Stimulated activated CD8-positive, alpha-beta memory T cell treated with anti-CD3 and anti-CD28 coated beads, Interleukin-4, amount 100 ng/mL, for 1 hour (primary cell): Measurements from ENCODE around the gene MDFIC.

Experiments
- DNase-seq, 2 donors: peaks; one replicate each; pipeline ENCODE4 v3.0.0-alpha.2; 2020; ENCODE audit warnings: low read depth in 2 of 2, low spot score in 1 of 2

Gene MDFIC

DNA sequence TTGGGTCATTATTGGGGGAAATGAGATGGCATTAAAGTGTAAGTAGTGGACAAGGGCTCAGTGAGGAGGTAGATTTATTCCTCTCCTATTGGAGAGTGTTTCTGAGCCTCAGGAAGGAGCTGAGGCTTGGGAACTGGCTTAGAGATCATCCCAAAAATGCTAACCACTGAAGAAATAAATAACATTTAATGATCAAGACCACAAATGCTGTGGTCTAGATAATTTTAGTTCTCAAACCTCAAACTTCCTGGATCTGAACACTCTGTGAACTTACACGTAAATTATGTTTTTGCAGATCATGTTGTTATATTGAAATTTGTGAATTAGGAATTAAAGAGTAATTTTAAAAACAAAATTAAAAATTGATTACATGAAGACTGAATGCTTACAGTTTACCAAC is 27.3 kb downstream of the MDFIC start:
- no peak for DNase-seq

DNA sequence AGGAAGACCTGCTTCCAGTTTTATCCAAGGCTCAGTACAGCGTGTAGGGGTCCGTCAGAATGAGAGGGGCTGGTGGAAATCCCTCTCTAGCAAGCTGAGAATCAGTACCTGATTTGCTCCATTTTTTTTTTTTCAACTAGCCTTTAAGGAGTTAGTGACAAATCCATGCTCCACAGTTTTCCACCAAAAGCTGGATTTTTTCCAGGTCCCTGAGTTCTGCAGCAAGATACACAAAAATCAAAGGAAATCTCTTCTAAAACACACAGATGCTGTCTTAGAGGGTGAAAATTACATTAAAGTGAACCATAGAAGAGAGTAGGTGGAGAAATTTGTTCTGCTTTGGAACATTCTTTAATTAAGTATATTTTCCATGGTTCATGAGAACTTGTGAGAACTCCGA is 30.4 kb downstream of the MDFIC start:
- DNase-seq = no peak

DNA sequence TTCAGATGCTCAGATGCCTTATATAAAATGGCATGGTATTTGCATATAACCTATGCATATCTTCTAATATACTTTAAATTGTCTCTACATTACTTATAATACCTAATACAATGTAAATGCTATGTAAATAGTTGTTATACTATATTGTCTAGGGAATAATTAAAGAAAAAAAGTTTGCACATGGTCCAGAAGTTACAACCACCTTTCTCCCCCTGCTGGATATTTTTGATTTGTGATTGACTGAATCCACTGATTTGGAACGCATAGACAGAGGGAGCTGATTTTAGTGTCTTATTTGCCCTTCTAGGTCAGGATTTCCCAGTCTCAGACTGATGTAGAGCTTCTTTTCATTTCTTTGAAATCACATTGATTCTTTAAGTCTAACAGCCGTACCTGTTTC is 31.8 kb downstream of the MDFIC start:
- DNase-seq = no peak

DNA sequence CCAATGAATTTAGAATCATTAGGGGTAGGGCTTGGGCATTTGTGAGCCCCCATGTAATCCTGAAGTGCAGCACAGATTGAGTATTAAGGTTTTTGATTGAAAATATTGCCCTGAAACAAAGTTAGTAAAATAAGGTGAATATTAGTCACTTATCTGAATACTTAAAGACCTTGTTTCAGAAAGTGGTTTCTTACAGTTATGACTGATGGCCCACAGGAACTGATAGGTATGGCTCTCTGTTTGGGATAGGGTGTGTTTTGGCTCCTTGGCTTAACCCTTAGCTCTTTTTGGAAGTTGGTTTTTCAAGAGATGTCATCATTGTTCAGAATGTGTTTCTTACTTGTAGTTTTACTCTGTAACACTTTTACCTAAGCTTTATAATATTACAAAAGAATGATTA is 34.8 kb downstream of the MDFIC start:
- no peak for DNase-seq

DNA sequence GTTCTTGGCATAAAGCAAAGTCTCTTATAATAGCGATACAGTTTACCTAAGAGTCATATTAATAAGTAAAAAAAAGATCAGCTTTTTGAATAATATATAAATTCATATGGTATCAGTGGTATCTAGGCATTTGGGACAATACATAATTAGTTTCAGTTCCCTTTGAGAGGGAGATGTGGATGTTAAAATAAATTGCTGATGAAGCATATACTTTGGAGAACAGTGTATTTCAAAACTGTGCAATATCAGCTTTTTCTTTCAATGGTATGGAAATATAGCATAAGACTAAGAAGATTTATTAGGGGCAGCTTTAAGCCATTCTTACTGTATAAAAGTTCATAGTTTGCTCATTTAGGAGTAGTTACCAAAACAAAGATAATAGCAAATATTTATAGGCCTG is 35.5 kb downstream of the MDFIC start:
- DNase-seq = no peak

DNA sequence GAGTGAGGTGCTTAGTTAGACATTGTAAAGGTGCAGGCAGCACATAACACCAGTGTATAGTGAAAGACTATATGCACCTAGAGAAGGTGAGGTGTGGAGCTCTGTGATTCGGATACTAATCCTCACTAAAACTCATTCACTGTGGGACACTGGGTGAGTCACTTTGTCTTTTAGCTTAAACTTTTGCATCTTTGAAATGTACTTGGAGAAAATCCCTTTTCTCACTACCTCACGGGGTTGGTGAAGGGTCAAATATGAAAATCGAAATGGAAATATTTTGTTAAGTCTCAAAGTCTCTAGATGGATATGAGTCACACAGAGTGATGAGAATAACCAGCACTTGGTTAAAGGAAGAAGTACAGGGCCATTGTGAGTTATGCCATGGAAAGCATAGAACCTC is 38.0 kb downstream of the MDFIC start:
- DNase-seq = no peak

DNA sequence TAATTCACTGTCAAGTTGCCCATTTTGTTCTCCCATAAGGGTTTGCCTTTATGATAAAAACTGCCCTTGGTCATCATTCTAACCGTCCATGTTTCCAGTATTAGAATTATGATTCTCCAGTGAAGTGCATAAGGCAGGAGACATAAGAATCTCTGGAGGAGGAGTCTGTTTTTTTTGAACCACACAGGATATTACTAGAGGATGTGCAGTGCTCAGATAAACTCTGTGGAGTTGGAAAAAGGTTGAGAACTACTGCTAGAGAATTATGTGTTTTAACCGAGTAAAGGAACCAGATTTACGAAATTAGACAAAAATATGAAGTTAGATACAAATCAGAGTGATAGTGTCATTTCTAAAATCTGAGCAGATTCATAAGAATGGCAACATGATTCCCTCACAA is 40.5 kb downstream of the MDFIC start:
- no peak for DNase-seq

DNA sequence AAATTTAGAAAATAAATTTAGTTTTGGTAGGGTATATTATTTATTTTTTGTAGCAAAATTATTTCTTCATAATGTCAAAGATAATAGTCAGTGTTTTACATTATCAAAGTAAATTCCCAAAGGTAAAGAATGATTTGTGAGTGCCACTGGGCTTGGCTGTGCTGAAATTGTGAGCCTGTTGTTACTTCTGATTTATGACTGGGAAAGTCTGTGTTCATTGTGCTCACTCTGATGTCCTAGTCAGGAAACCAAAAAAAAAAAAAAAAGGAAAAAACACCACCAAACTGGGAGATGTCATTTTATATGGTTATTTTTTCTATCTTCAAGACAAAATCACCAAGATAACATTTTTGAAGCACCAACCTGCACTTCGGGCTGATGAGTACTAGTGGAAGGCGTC is 44.3 kb downstream of the MDFIC start:
- DNase-seq = no peak

DNA sequence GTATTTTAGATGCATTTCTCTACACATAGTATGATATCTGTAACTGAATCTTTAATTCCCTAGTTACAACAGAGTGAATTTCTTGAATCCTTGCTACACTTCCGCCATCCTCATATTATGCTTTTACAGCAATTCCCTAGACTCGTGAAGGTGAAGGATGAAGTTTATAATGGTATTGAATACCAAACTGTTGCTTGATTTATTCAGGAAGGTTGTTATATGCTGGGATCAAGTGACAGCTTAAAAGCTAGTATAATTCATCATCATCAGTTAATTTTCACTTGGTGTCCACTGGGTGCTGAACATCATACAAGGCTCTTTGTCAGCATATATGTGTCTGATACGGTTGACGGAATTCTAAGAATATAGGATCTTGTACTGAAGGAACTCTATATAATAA is 47.2 kb downstream of the MDFIC start:
- no peak for DNase-seq

DNA sequence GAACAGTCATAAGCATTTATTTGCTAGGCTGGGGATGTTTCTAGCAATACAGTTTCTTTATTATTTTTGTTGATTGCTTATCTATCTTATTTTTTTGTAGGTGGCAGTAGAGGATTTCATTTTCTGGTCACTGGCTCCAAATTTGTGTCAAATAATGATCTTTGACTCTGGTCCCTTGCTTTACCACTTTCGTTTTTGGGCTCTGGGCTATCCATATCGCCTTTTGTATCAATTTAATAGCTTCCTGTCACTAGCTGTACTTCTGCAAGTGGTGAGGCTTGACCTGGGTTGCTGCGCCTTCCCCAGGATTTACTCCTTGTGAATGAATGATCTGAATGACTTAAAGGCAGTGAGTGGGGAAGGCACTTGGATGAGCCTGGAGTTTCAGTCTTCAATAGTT is 48.4 kb downstream of the MDFIC start:
- no peak for DNase-seq

DNA sequence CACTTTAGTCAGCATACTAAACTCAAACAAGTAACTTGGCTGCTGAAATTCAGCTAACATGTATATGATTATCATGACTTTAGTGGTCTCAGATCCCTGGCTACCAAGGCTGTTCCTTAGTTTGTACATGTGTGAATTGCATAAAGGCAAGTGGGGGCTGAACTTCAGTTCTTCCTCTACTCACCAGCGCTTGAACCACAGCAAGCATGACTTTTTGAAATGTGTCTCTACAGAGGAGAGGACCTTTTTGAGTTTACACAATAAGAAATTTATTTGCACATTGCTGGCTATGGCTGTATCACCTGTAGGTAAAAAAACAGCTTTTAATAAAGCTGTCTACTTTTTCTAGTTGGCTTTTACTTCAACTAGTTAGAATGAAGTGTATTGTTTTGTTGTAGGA is 48.8 kb downstream of the MDFIC start:
- no peak for DNase-seq

DNA sequence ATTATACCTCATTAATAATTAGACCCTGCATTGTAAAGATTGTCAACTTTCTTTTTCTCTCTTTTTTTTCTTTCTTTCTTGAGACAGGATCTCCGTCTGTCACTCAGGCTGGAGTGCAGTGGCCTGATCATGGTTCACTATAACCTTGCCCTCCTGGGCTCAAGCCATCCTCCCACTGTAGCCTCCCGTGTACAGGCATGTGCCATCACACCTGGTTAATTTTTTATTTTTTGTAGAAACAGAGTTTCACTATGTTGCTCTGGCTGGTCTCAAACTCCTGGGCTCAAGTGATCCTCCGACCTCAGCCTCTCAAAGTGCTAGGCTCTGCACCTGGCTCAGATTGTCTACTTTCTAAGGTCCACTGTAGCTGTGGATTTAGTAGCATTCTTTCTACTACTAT is 50.7 kb downstream of the MDFIC start:
- no peak for DNase-seq

DNA sequence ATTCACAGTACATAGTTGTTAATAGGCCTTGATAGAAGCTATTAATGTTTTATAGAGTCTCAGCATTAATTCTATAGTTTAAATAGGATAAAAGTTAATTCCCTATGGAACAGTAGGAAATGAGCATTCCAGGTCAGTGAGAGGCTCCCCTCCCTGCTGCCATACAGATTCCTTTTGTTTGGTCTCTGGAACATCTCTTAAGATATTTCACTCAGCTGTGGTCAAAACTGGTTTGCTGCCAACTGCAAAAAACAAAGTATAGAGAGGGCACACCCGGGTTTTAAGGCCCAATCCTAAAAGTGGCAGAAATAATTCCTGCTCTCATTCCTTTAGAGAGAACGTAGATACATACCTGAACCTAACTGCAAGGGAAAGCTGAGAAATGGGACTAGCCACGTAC is 51.3 kb downstream of the MDFIC start:
- DNase-seq = no peak

DNA sequence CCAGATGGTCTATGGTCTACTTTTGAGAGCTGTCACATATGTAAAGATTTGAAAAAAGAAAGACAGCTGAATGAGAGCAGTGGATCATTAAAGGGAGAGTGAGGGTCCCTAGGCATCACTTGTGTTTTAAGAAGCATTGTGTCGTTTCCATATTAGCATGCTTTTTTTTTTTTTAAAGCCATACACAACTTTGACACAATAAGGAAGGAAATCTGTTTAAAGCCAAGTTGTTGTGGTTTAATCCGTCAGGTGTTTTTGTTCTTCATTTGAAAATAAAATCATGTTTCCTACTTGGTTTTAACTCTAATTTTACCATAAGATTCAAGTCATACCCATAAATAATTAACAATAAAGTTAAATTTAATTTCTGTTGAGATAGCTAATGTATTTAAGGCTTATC is 53.5 kb downstream of the MDFIC start:
- DNase-seq = no peak

DNA sequence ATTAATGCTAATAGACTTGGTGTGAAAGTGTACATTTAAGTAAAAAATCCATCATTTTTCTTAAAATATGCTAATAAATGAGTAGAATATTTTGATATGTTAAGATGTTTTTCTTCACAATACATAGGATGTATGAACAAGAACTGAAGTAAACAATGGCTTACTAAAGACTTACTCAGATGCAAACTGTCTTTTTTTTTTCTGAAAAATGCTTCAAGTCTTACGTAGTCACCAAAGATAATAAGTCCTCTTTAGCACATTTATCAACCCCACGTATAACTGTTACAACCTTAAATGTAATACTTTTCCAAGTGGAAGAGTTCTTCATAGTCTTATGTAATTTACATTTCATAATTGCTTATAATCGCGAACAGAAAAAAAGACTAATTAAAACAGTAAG is 54.8 kb downstream of the MDFIC start:
- no peak for DNase-seq

DNA sequence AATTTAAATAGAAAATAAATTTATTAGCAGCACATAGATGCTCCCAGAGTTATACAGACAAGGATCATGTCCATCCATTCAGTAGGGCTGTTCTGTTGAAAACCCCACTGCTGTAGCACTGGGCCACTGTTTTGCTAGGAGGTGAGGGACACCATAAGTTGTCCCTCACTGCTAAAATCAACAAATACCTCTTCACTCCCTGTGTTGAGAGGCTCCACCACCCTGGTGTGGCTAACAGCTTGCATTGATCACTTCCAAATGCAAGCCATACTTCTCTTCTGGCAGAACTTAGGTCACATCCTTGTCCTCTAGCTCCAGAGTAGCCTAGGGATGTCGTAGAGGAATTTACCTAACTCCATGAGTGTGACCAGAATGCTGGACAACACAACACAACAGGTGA is 55.4 kb downstream of the MDFIC start:
- DNase-seq = no peak

DNA sequence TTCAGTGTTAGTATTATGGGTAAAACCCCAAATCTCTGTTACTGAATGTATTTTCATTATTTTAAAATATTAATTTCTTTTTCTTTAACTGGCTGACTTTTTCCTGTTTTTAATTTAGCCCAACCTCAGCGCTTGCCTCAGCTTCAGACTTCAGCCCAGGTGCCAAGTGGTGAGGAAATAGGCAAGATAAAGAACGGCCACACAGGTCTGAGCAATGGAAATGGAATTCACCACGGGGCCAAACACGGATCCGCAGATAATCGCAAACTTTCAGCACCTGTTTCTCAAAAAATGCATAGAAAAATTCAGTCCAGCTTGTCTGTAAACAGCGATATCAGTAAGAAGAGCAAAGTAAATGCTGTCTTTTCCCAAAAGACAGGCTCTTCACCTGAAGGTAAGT is 57.5 kb downstream of the MDFIC start:
- no peak for DNase-seq

DNA sequence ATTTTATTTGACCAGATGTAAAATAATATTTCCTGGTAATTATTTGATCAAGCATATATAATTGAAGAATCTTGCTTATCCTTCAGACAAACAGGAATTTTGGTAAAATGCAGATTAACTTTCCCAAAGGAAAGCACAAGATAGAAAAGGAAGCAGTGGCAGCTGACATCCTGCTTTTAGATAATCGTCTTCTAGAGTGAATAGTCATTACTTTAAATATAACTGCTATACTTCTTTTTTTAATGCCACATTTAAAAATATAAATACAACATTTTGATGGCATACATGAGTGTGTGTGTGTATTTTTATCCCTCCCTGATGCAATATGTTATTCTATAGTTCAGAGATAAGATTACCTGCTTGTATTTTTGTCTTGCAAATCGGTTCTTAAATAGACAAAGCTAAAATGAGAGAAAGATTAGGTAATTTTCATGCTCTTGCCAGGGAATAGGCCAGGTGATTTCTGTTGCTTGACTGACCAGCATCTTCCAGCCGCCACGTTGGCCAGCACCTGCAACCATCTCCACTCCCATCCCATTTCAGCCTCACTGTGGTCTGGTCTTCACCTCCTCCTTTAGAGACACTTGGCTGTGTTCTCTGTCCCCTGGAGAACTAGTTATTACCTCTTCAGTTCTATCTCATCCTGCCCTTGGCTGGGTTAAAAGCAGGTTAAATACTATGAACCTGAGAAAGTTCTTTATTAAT is 58.1 kb downstream of the MDFIC start:
- no peak for DNase-seq

DNA sequence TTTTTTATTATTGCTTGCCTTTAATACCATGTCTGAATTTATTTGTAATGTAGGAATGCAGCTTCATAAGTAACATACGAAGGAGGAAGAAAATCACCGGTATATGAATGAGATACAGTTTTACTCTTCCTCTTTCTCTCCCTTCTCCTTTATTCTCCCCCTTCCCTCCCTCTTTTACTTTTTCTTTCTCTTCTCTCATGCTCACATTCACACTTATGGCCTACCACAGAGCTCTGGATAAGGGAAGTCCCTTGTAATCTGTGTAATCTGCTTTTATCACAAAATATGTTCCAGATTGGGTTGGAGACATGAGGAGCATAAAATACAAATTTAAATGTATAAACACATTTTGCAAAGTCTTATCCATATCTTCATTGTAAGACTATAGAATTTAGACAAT is 59.4 kb downstream of the MDFIC start:
- DNase-seq = no peak

DNA sequence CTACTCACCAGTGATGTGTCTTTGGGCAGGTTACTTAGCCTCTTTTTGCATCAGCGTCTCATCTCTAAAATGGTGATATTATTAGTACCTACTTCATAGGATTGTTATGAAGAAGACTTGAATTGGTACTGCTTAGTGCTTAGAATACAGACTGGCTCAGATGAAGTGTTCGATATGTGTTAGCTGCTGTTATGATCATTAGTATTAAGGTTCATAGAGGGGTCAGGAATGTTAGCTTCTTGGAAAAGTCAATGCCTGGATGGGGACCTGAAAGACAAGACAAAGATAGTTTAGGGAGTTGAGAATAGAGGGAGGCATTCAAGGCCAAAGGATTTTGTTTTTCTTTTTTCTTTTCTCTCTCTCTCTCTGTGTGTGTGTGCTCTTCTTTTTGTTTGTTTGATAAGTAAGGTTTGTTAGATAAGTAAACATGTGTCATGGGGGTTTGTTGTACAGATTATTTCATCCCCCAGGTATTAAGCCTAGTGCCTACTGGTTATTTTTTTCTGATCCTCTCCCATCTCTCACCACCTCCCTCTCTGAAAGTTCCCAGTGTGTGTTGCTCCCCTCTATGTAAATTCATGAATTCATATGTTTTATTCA is 63.3 kb downstream of the MDFIC start:
- no peak for DNase-seq

DNA sequence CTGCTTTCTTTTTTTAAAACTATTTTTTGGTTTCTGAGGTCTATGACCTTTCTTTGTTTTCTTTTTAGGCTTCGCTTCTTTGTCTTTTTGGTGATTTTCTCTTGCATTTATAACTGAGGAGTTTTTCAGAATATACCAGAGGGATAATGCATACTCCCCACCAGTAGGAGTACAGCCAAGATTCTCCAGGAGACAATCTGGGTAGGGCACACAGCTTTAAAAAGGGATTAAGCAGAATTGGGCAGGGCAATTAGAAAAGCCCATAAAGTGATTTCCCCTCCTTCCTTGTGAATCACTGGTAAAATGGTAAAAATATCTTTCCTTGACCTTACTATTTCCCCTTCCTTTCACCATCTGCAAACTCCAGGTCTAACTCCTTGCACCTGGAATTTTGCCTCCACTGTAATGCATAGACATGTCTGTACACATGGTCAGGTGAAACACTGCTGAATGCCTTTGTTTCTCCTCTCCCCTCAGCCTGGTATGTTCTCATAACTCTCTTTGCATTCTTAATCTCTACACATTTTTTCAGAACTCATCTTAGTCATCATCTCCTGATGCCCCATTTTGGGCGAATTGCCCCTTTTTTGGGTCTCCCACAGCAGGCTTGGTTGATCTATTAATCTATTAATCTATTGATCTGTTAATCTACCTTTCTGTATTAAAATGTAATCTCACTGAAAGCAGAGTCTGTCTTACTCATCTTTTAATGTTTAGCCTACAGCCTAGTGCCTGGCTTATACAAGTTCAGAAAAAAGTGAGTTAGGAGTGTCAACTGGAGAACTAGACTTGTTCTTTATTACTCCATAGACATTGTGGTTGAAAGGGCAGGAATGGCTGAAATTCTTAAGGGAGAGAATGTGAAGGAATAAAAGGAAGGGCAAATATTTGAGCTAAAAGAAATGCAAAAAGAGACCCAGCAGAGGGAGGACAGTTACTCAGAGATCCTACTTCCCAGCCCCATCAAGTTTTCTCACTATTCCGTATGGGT is 64.6 kb downstream of the MDFIC start:
- DNase-seq = no peak

DNA sequence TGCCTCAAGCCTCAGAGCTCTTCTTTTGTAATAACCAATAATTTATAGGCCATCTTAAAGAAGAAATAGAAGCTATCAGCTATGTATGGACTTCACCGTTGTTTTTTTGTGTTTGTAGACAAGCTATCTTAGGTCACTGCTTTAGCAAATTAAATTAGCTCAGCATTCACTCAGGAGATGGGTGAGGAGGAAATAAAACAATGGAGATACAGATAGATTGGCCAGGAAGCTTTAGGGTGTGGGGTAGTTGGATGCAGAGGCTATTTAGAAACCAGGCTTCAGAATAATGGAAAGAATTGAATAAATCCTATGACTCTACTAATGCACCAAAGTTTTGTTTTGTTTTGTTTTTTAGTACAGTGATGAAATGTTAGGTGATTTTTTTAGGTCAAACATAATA is 66.1 kb downstream of the MDFIC start:
- no peak for DNase-seq
